A673 (cell line): Measurements from ENCODE around the gene PLEKHF1.

ENCODE experiments used
- CTCF ChIP-seq: fragments of 300-800, 200-600 bp; sonication (generic); conservative IDR thresholded peaks from 2 replicates; pipeline ENCODE4 v1.5.1; 2017; ENCODE audit warnings: low read depth, mild to moderate bottlenecking, antibody characterized with exemption, low read length, moderate library complexity, mixed read lengths
- EZH2 ChIP-seq: fragments of 200-600 bp; sonication (generic); IDR thresholded peaks from 2 replicates; pipeline ENCODE4 v1.6.1; 2017; ENCODE audit warnings: borderline replicate concordance, low read depth, mild to moderate bottlenecking, mixed read lengths, antibody characterized with exemption, low read length; ENCODE audit not compliant: poor library complexity, severe bottlenecking

GRCh38 chr19:29672933-29673336 is 7.7 kb downstream of the PLEKHF1 start:
- TF ChIP-seq CTCF (no peak), EZH2 (no peak)
